PC-9 (cell line): ENCODE data around the gene IGF1.

Source experiments
- EZH2 ChIP-seq: fragments of 200-600 bp; sonication (generic); IDR thresholded peaks from 2 replicates; pipeline ENCODE4 v1.8.0; 2017; ENCODE audit warnings: antibody characterized with exemption, low read depth
- TF ChIP-seq, protein P1 (sequence below): fragments of 200-600 bp; sonication (generic); conservative IDR thresholded peaks from 2 replicates; pipeline ENCODE4 v1.6.1; 2017; ENCODE audit warnings: mixed run types, antibody characterized with exemption, mild to moderate bottlenecking, moderate library complexity

DNA sequence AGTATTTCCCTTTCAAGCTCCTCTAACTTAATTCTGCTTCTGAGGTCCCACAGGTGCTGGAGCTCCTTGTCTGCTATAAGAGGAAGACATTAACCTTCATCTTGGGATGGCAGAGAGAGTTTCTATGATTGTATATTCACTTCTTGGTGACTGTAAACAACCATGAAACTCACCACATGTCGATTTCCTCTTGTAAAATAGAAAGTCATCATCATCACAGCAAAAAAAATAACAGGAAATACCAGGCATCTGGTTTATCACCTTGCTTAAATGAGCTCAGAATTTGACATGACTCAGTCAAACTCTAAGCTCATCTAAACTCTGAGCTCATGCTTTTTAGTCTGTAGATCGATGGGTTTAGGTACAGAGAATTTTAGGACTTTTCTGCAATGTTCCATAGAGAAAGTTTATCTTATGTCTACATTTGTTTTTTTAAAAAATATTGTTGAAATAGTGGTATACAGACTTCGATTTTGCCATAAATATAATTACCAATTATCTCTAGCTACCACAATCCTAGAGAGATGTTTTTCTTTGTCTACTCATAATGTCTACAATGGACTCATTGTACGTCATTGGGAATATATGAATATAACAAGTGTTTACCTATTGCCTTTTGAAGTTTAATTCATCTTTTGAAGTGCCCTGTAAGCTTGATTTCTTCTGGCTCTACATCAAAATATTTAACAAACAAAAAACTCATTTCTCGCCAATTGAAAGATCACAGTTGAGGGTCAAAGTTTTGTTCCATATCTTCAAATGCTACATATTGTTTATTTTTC, 58.4 kb downstream of the IGF1 start:
- TF ChIP-seq, protein P1, sequence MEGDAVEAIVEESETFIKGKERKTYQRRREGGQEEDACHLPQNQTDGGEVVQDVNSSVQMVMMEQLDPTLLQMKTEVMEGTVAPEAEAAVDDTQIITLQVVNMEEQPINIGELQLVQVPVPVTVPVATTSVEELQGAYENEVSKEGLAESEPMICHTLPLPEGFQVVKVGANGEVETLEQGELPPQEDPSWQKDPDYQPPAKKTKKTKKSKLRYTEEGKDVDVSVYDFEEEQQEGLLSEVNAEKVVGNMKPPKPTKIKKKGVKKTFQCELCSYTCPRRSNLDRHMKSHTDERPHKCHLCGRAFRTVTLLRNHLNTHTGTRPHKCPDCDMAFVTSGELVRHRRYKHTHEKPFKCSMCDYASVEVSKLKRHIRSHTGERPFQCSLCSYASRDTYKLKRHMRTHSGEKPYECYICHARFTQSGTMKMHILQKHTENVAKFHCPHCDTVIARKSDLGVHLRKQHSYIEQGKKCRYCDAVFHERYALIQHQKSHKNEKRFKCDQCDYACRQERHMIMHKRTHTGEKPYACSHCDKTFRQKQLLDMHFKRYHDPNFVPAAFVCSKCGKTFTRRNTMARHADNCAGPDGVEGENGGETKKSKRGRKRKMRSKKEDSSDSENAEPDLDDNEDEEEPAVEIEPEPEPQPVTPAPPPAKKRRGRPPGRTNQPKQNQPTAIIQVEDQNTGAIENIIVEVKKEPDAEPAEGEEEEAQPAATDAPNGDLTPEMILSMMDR = no peak
- TF ChIP-seq EZH2 = no peak
